Vagina (tissue), 2 donors: ENCODE data around the gene CHP1. TPM values are rescaled to one million over a fixed set of nuclear protein-coding genes. Genes with fewer than 3 reads are reported as not detected.

Source experiments
- DNase-seq, 2 donors: peaks; one replicate each; pipeline ENCODE4 v3.0.0-alpha.2; 2017; ENCODE audit errors: extremely low spot score in 2 of 2
- H3K27ac ChIP-seq: fragments of 200-600 bp; sonication (generic); one replicate; pipeline ENCODE4 v1.5.1; 2019
- H3K27me3 ChIP-seq: fragments of 200-600 bp; sonication (generic); one replicate; pipeline ENCODE4 v1.5.1; 2019
- H3K36me3 ChIP-seq, 2 donors: fragments of 200-600 bp; sonication (generic); one replicate each; pipeline ENCODE4 v1.5.1; 2017 to 2019
- H3K4me1 ChIP-seq: fragments of 200-600 bp; sonication (generic); one replicate; pipeline ENCODE4 v1.5.1; 2019
- H3K4me3 ChIP-seq, 2 donors: fragments of 200-600 bp; sonication (generic); 1 replicate in 1 of 2; 2 replicates in 1 of 2; pipeline ENCODE4 v1.5.1; 2016 to 2019
- H3K9me3 ChIP-seq: fragments of 200-600 bp; sonication (generic); one replicate; pipeline ENCODE4 v1.5.1; 2019
- POLR2A ChIP-seq, 2 donors: fragments of 450-650 bp; IDR thresholded peaks; one replicate each; pipeline ENCODE4 v1.6.1; 2017; ENCODE audit warnings: antibody characterized with exemption in 2 of 2, mild to moderate bottlenecking in 2 of 2, moderate library complexity in 2 of 2
- POLR2AphosphoS5 ChIP-seq, 2 donors: sonication (generic); formaldehyde crosslinking; IDR thresholded peaks; one replicate each; pipeline ENCODE4 v1.9.0; 2017; ENCODE audit warnings: antibody characterized with exemption in 2 of 2, mild to moderate bottlenecking in 2 of 2, low read depth in 1 of 2; ENCODE audit not compliant: insufficient read depth in 1 of 2
- intact Hi-C: fragments of 100-400 bp; cut with DNase I; formaldehyde crosslinking; loops from one replicate; pipeline ENCODE4 v1.15.1; 2023
- total RNA-seq: library from RNA; depleted of rRNA; stranded (reverse); fragments of >200 nt; gene quantifications from one replicate; pipeline ENCODE4 v1.2.3, GENCODE V29; 2016
- TF ChIP-seq, protein P1 (sequence below), 3 experiments: fragments of 450-650 bp in 2 of 3; fragments of 200-600 bp in 1 of 3; sonication (generic) in 1 of 3; IDR thresholded peaks; one replicate each; pipeline ENCODE4 v1.5.1; 2017 to 2019; ENCODE audit warnings: antibody characterized with exemption in 3 of 3, mild to moderate bottlenecking in 2 of 3, moderate library complexity in 2 of 3

The CHP1 gene
- total RNA-seq, 1 donor from 2014 or later = 119 TPM

DNA sequence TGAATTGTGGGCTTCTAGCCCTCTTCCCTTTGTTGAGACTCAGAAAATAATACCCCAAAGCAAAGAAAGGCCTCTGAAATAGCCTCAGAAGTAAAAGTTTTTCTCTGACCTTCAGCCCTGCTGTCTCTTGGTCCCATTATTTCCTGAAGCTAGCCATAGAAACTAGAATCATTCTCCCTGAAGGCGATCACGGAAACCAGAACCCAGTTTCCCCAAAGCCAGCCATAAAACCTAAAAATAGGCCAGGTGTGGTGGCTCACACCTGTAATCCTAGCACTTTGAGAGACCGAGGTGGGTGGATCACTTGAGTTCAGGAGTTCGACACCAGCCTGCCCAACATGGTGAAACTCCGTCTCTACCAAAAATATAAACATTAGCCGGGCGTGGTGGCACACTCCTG lies 27.7 kb upstream of the CHP1 start:
- Histone ChIP-seq H3K36me3 (no peaks in the 10 kb centered on the region), H3K27me3 (no peaks in the 10 kb centered on the region), H3K9me3 (no peaks in the 10 kb centered on the region), H3K27ac (no peak overlapping the region), H3K4me3 (no peak overlapping the region), H3K4me1 (no peaks in the 10 kb centered on the region)
- no peak for TF ChIP-seq POLR2AphosphoS5 (IDR thresholded peaks at IDR 0.05; ENCODE audit: insufficient read depth in 1 of 2, low read depth in 1 of 2)
- no peak for TF ChIP-seq POLR2A (IDR thresholded peaks at IDR 0.05)
- TF ChIP-seq, protein P1, sequence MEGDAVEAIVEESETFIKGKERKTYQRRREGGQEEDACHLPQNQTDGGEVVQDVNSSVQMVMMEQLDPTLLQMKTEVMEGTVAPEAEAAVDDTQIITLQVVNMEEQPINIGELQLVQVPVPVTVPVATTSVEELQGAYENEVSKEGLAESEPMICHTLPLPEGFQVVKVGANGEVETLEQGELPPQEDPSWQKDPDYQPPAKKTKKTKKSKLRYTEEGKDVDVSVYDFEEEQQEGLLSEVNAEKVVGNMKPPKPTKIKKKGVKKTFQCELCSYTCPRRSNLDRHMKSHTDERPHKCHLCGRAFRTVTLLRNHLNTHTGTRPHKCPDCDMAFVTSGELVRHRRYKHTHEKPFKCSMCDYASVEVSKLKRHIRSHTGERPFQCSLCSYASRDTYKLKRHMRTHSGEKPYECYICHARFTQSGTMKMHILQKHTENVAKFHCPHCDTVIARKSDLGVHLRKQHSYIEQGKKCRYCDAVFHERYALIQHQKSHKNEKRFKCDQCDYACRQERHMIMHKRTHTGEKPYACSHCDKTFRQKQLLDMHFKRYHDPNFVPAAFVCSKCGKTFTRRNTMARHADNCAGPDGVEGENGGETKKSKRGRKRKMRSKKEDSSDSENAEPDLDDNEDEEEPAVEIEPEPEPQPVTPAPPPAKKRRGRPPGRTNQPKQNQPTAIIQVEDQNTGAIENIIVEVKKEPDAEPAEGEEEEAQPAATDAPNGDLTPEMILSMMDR (IDR thresholded peaks at IDR 0.05) = no peak
- DNase-seq = no peak
- intact Hi-C loops = no loop called here

DNA sequence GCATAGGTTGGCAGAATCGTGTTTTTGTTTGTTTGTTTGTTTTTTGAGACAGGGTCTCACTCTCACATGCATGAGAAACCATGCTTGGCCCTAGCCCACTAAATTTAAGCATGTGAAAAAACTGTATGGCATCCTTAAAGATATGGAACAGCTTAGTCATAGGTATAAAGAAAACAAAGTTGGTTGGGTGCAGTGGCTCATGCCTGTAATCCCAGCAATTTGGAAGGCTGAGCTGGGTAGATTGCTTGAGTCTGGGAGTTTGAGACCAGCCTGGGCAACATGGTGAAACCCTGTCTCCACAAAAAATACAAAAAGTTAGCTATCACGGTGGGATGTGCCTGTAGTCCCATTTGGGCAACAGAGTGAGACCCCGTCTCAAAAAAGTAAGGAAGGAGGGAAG lies 25.8 kb upstream of the CHP1 start:
- Histone ChIP-seq H3K36me3 (no peaks in the 10 kb centered on the region), H3K27me3 (no peaks in the 10 kb centered on the region), H3K4me1 (no peaks in the 10 kb centered on the region), H3K9me3 (no peaks in the 10 kb centered on the region), H3K27ac (no peak overlapping the region), H3K4me3 (no peak overlapping the region)
- intact Hi-C loops = no loop called here
- TF ChIP-seq POLR2AphosphoS5 (IDR thresholded peaks at IDR 0.05; ENCODE audit: insufficient read depth in 1 of 2, low read depth in 1 of 2) (no peak), POLR2A (IDR thresholded peaks at IDR 0.05) (no peak)
- TF ChIP-seq, protein P1 (IDR thresholded peaks at IDR 0.05) = no peak
- no peak for DNase-seq

DNA sequence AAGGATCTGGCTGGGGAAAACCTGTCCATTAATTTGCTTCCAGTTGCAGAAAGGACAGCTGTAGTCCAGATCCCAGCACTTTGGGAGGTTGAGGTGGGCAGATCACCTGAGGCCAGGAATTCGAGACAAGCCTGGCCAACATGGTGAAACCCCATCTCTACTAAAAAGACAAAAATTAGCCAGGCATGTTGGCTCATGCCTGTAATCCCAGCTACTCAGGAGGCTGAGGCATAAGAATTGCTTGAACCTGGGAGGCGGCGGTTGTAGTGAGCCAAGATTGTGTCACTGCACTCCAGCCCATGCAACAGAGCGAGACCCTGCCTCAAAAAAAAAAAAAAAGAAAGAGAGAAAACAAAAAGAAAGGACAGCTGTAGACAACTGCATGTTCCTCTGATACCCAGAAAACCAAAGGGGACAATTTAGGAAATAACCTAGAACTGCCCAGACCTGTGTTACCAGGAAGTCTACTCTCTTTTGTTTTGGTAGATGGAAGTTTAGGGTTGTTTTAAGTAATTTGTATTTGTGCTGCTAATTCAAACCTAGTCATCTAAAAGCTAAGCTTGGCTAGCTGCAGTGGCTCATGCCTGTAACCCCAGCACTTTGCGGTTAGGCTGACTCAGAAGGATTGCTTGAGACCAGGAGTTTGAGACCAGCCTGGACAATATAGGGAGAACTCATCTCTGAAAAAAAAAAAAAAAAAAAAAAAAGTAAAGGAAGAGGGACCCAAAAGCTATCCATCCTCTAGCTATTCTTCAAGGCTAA lies 23.2 kb upstream of the CHP1 start:
- no peak for DNase-seq
- H3K36me3 ChIP-seq = no peaks in the 10 kb centered on the region
- no peaks in the 10 kb centered on the region for H3K27me3 ChIP-seq
- no peaks in the 10 kb centered on the region for H3K9me3 ChIP-seq
- intact Hi-C loops = no loop called here
- no peaks in the 10 kb centered on the region for H3K4me1 ChIP-seq
- no peak overlapping the region for H3K27ac ChIP-seq
- no peak overlapping the region for H3K4me3 ChIP-seq
- no peak for TF ChIP-seq POLR2AphosphoS5 (IDR thresholded peaks at IDR 0.05; ENCODE audit: insufficient read depth in 1 of 2, low read depth in 1 of 2)
- TF ChIP-seq POLR2A (IDR thresholded peaks at IDR 0.05) = no peak

DNA sequence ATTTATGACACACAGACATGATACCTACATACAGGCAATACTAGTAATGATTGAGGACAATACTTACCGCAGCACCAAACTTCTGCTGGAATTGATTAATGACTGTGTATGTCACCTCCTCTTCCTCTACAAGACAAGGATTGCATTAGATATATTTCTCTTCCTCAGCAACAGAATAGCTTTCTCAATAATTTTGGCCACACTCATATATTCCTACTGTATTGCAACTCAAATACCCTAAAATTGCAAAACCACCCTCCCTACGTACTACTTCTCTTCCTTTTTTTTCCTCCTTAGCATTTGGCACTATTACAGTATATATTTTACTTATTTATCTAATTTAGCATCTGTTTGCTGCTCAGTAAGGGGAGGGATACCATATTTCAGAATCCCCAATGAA lies 15.4 kb upstream of the CHP1 start:
- H3K36me3 ChIP-seq = no peaks in the 10 kb centered on the region

DNA sequence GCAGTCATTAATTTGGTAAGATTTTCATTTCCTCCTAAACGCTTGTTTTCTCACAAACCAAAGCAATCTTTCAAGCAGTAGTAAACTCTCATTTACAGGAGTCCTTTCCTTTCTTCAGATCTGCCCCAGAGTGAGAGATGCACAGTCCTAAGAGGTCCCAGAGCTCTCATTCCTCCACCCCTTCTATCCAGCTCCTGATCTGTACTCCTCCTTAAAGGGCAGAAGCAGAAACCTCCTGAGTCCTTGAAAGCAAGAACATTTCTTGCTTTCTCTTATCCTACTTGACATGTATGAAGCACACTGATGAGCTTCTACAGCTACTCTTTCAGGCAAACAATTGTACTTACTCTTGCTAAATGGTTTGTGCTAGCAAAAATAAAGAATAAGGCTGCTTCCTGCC lies 12.2 kb upstream of the CHP1 start:
- no peaks in the 10 kb centered on the region for H3K27me3 ChIP-seq
- no peaks in the 10 kb centered on the region for H3K4me1 ChIP-seq
- DNase-seq = no peak
- no peaks in the 10 kb centered on the region for H3K9me3 ChIP-seq
- H3K36me3 ChIP-seq = no peaks in the 10 kb centered on the region
- TF ChIP-seq POLR2AphosphoS5 (IDR thresholded peaks at IDR 0.05; ENCODE audit: insufficient read depth in 1 of 2, low read depth in 1 of 2) (no peak), POLR2A (IDR thresholded peaks at IDR 0.05) (no peak)
- TF ChIP-seq, protein P1 (IDR thresholded peaks at IDR 0.05) = no peak
- H3K27ac ChIP-seq = no peak overlapping the region
- intact Hi-C loops = no loop called here
- no peak overlapping the region for H3K4me3 ChIP-seq

More for the DNA sequence above, 15.4 kb upstream of the CHP1 start:
- no peaks in the 10 kb centered on the region for H3K27me3 ChIP-seq
- H3K4me3 ChIP-seq = no peak overlapping the region
- intact Hi-C loops = no loop called here
- H3K9me3 ChIP-seq = no peaks in the 10 kb centered on the region
- no peak for DNase-seq
- H3K4me1 ChIP-seq = no peaks in the 10 kb centered on the region
- no peak overlapping the region for H3K27ac ChIP-seq
- no peak for TF ChIP-seq POLR2AphosphoS5 (IDR thresholded peaks at IDR 0.05; ENCODE audit: insufficient read depth in 1 of 2, low read depth in 1 of 2)
- TF ChIP-seq, protein P1 (IDR thresholded peaks at IDR 0.05) = no peak
- TF ChIP-seq POLR2A (IDR thresholded peaks at IDR 0.05) = no peak
